22Rv1 (cell line): Measurements from ENCODE around the gene KCNQ1OT1.

Experiments
- H3K27ac ChIP-seq: fragments of 450-650 bp; 2 replicates; pipeline ENCODE4 v1.5.1; 2017
- CTCF ChIP-seq: fragments of 450-650 bp; IDR thresholded peaks from 2 replicates; pipeline ENCODE4 v1.5.1; 2017; ENCODE audit warnings: mild to moderate bottlenecking
- ZFX ChIP-seq: fragments of 450-650 bp; IDR thresholded peaks from 2 replicates; pipeline ENCODE4 v1.6.1; 2017; ENCODE audit warnings: antibody characterized with exemption, borderline replicate concordance

KCNQ1OT1 gene

GRCh38 chr11:2740275-2740940, 40.6 kb upstream of the KCNQ1OT1 start:
- TF ChIP-seq ZFX: no peak
- no peak for TF ChIP-seq CTCF
- H3K27ac ChIP-seq: no peak overlapping the region

GRCh38 chr11:2739531-2740274, 39.9 kb upstream of the KCNQ1OT1 start:
- no peak for TF ChIP-seq CTCF
- no peak overlapping the region for H3K27ac ChIP-seq

DNA sequence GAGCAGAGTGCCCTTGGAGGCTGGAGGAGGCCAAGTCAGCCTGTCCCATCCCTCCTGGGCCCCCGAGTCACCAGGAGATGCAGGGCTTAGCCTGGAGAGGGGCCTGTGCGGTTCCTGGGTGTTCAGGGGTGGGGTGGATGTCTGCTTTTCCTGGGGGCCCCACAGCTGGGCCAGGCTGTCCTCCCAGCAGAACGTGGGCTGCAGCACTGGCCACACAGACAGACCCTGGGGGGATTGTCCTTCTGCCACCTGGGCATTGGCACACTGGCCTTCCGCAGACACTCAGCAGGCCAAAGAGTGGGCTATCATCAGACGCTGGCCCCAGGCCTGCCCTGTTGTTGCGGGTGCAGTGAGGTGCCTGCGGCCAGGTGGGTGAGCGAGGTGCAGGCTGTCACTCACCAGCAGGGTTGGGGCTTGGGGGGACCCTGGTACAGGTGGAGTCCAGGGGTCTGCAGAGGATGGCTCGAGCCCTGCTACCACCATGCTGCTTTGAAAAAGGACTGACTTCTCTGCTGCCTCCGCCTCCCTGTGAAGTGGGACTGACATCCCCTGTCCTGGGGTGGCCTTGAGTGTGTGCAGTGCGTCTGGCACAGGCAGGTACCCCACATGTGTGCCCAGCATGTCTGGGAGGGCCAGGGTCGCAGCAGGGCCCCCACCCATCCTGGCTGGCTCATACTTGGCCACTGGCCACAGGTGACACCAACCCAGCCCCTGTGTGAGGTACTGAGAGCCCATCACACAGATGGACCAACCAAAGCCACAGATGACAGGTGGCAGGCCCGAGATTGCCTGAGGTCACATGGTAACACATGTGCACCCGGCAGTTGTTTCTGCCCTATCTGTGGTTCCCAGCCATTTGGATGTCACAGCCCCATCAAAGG, 39.0 kb upstream of the KCNQ1OT1 start:
- H3K27ac ChIP-seq: no peak overlapping the region
- TF ChIP-seq CTCF (no peak), ZFX (no peak)

- no peak overlapping the region for H3K27ac ChIP-seq
- TF ChIP-seq ZFX: no peak
Measured at GRCh38 chr11:2737866-2738265, 38.1 kb upstream of the KCNQ1OT1 start.

DNA sequence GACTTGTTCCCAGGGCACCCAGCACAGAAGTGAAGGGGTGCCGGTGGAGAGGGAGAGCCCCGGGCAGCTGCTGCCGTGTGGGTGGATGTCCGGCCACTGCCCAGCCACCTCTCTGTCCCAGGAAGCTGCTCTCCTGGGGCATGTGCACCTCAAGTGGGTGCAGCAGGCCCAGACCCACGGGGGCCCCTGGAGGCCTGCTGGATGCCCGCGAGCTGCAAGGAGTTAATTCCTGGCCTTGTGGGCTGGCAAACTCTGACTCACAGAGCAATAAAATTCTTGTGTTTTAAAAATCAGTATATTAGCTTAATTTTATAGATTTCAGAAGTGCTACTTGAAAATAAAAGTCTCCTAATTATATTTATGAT, 37.4 kb upstream of the KCNQ1OT1 start:
- TF ChIP-seq CTCF: no peak
- TF ChIP-seq ZFX: no peak
- H3K27ac ChIP-seq: no peak overlapping the region

GRCh38 chr11:2736577-2737225, 36.9 kb upstream of the KCNQ1OT1 start:
- TF ChIP-seq CTCF: no peak
- no peak overlapping the region for H3K27ac ChIP-seq

GRCh38 chr11:2735053-2735589, 35.3 kb upstream of the KCNQ1OT1 start:
- no peak for TF ChIP-seq ZFX
- no peak for TF ChIP-seq CTCF
- no peak overlapping the region for H3K27ac ChIP-seq
